ENCODE results near the gene APOL4.

DNA sequence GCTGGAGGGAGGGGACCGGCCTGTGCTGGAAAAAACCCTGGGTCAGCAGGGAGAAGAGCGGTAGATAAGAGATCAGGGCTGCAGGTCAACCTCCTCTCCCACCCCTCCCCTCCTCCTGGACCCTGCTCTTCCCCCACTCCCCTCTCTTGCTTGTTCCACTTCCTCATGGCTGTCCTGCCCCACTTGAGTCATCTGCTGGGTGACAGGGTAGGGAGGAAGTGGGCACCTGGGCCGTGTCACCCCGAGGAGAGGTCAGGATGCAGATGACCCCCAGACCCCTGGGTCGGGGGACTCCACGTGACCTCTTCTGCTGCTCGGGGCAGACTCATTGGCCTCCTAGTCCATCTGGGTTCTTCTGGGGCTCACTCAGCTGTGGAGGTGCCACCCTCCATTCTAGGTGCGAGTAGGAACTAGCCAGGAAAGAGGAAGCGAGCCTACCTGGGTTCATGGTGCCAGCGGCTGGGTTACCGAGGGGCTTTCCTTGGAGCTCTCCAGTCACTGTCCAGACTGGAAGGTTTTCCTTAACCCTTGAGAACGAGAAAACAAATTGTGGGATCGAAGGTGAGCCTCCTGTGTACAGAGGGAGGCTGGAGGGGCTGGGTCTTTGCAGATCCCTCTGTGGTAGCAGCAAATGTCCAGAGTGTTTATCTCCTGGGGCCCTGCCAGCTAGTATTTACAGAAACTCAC, 31.2 kb upstream of the APOL4 start:
- TF ChIP-seq POLR2A (IDR thresholded peaks at IDR 0.05) (no peak), CTCF (IDR thresholded peaks at IDR 0.05) (no peak), POLR2AphosphoS5 (IDR thresholded peaks at IDR 0.05) (no peak)
